Measurements from ENCODE around the gene TEKT5.
"Not testable (repeated sequence)": the region's sequence is repeated elsewhere in the genome, so short reads cannot be mapped to it uniquely, and the experiment has no call there.

Gene TEKT5

DNA sequence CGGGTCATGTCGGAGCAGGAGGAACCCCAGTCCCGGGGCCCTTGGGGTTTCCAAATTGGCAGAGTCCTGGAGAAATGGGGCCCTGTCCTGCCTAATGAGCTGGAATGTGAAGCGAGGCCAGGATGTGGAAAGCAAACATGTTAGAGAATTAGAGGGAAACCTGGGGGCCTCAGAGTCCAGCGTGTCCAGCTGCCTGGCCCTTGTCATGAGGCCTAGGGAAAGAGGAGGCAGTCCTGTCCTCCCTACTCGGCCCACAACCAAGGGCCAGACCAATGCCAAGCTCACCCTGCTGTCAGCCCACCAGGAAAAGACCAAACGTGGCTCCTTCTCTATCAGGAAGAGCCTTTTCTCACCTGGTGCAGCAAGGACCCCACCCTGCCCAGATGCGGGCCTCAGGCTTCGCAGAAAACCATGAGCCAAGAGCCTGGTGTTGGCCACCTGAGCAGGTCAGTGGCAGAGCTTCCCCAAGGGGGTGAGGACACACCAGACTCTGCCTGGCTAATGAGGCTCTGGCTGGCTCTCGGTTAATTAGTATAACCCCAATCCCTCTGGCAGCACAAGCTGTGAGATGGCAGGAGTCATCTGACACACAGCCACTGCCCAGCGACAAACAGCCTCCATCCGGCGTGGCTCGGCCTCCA is 10.1 kb downstream of the TEKT5 start:
- DNase-seq (ENCODE audit: low spot score): no peak

DNA sequence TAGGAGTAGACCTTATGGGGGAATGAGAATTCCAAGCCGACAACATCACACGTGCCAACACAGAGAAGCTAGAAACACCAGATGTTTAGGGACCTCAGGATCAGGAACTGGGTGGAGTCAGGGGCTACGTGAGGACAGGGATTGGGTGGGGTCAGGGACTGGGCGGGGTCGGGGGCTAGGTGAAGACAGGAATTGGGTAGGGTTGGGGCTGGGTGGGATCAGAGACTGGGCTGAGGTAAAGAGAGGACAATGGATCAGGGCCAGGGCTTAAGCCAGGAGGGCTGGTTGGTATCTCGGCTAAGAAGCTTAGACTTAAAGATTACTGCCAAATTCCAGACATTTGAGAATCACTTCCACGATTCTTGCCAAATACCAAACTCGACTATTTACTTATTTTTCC is 11.6 kb downstream of the TEKT5 start:
- DNase-seq (ENCODE audit: low spot score): no peak

DNA sequence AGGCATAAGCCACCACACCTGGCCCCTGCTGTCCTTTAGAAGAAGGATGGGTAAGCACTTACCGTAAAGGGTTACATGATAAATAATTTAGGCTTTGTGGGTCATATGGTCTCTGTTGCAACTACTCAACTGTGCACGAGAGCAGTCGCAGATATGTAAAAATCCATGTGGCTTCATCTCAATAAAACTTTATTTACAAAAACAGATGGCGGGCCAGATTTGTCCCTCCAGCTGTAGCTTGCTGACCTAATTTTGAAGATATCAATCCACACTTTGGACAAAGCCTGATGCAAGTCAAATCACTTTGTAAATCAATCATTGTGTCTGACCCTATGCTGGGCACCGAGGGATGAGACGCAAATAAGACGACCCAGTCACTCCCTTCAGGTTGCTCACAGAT is 12.1 kb downstream of the TEKT5 start:
- no peak for DNase-seq (ENCODE audit: low spot score)

DNA sequence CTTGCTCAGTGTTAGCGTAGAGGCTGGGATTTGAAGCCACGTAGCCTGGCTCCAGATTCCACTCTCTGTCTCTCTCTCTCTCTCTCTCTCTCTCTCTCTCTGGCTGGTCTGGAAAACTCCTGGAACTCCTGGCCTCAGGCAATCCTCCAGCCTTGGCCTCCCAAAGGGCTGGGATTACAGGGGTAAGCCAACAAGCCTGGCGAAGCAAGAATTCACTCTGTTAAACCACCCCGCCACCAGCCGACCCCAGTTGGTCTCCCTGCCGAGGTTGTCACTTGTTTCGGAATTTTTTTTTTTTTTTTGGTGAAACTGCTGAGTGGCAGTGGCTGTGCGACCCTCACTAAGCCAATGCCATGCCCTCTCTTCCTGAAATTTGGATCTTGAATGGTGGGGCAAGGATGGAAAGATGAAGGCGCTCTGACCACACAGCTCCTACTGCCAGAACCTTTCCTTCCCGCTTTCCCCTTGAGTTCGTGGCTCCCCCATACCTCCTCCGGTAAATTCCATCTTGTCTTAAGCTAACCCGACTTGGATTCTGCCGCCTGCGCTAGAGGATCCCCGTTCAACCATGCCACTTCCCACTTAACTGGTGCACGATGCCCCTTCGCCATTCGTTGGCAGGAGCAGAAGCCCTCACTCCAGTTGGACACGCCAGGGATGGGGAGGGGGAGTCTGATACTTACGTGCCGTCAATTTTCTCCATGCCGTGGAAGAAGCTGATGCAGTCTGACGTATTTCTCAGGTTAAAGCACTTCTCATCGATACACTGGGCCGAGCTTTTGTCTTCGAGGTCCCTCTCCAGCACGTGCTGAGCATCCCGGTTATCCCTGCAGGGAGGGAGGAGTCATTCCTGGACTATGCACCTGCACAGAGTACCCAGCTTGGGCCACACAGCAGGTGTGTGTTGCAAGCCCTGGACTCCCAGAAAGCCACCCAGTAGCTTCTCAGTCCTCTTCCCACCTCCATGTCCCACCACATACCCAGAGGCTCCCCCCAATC is 13.1 kb downstream of the TEKT5 start:
- DNase-seq (ENCODE audit: low spot score): no peak

DNA sequence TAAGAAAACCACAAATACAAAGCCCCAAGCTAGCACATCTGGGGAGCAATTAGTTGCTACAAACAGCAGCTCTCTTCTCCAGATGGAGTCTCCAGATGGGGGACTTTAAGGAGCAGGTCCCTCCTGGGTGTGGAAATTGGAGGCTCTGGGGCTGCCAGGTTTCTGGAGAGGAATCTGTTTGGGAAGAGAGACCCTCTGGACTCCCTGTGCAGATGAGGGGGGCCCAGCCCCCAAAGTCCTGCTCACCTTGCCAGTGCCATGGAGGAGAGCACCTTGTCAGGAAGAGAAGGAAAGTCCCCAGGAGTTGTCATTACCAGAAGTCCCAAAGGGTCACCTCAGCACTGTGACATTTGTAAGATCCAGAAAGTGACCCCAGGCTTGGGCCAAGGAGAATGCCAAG is 14.8 kb downstream of the TEKT5 start:
- DNase-seq (ENCODE audit: low spot score): no peak

DNA sequence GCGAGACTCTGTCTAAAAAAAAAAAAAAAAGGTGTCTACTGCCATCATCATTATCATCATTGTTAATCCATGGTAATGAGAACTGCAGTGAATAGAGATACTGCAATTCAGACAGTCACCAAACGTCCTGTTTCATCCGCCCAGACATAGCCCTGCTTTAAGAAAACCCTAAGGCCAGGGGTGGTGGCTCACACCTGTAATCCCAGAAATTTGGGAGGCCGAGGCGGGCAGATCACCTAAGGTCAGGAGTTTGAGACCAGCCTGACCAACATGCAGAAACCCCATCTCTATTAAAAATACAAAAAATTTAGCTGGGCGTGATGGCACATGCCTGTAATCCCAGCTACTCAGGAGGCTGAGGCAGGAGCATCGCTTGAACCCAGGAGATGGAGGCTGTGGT is 15.3 kb downstream of the TEKT5 start:
- DNase-seq (ENCODE audit: low spot score): not testable (repeated sequence)

DNA sequence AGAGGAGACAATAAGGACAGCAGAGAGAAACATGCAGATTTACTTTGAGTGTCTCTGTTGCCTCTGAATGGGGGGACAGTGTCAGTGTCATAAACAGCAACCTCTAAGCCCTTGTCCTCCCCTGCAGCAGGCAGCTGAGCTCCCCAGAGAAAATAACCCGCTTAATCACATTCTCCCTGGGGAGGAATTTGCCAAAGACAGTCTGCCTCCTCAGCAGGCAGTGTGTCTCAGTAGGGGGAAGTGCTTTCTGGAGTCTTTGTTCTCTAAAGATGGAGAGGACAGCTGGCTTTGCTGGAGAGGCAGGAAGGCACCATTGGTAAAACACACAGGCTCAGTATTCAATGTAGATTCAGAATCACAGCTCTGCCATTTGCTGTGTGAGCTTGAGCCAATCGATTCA is 16.1 kb downstream of the TEKT5 start:
- no peak for DNase-seq (ENCODE audit: low spot score)

DNA sequence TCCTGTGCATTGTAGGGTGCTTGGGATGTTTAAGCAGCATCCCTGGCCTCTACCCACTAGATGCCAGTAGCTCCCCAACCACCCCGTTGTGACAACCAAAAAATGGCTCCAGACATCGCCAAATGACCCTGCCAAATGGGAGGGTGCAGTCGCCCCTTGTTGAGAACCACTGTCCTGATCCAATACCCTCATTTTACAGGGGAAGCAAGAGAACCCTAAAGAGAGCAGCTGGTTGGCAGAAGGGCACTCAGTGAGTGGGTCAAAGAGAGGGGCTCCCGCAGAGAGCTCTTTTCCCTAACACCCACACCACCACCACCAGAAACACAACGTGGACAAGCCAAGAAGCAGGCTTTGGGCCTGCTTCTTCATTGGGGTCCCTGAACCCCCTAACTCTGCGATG is 18.4 kb downstream of the TEKT5 start:
- DNase-seq (ENCODE audit: low spot score): no peak

DNA sequence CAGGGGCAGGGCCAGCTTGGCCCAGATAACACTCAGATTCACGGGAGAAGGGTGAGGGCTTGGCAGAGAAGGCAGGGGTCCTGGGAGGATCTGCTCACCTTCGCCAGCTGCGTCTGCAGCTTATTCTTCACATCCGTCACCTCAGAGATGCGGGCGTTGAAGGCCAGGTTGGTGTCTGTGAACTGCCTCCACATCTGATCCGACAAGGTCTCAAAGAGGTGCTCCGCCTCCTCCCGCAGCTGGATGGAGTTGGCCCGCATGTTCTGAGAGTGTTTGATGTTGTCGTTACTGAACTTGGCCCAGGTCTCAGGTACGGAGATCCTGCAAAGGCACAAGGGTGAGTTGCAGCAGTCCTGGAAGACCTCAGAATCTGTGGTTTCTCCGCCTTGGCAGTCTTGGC is 18.9 kb downstream of the TEKT5 start:
- no peak for DNase-seq (ENCODE audit: low spot score)

DNA sequence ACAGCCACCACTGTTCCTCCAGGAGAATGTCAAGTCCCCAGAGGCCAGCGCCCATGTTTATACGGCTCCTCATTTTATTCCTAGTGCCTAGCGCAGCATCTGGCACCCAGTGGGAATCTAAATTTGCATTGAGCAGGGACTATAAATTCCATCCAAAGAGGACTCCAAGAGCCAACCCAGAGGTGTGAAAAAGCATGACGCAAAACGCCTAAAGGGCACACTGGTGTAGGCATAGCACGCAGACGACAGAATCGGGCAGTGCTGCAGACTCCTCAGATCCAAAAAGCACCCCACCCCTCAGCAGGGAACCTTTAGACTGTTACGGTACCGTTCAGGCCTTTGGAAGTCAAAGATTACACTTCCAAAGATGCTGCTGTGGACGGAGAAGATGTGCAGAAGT is 19.5 kb downstream of the TEKT5 start:
- no peak for DNase-seq (ENCODE audit: low spot score)

DNA sequence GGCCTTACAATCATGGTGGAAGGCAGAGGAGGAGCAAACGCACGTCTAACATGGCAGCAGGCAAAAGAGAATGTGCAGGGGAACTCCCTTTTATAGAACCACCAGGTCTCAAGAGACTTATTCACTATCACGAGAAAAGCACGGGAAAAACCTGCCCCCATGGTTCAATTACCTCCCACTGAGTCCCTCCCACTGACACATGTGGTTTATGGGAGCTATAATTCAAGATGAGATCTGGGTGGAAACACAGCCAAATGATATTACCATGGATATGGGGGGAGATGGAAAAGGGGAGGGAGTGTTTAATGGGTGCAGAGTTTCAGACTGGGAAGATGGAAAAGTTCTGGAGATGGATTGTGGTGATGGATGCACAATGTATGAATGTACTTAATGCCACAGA is 23.0 kb downstream of the TEKT5 start:
- DNase-seq (ENCODE audit: low spot score): no peak

DNA sequence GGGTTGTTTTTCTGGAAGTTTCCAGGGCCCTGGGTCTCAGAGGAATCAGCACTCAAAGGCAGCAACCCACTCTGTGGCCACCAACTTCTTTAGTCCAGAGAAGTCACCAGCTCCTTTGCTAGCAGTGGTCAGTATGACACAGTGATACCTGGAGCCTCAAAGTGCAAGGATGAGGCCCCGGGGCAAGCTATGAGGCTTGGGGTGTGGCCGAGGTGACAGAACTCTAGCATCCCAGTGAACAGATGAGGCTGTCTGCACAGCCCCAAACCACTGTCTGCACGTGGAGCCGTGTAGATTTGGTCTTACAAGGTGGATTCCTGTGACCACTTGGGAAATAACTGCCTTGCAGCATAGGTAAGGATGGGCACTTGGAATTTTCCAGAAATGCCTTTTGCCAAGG is 24.9 kb downstream of the TEKT5 start:
- DNase-seq (ENCODE audit: low spot score): no peak

DNA sequence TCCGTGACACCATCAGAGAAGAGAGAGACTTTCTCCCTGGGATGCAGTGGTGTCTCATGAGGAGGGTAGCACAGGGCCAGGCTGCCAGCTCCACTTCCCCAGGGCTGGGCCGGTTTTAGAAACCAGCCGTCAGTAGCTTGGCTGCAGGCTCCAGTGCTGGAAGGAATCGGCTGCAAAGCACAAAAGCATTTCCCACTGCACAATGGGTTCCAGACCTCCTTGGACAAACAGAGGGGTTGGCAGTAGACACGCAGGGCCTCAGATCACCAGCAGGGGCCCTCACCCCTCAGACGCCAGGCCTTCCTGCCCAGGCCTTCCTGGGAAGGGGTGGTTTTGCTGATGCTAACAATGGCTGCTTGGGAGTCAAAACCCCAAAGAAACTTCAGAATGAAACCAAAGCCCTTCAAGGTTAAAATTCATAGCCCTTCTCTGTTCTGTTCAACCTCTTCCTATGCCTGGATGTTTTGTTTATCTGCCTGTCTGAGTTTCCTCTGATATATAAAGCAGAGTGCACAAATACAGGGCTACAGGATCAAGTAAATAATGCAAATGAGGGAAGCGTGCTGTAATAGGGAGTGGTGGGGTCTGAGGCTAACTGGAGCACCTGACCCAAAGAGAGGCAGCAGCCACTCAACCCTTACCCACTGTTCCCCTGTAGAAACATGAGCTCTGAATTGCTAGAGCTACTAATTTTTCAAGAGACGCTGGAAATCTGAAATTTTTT is 26.2 kb downstream of the TEKT5 start:
- no peak for DNase-seq (ENCODE audit: low spot score)

DNA sequence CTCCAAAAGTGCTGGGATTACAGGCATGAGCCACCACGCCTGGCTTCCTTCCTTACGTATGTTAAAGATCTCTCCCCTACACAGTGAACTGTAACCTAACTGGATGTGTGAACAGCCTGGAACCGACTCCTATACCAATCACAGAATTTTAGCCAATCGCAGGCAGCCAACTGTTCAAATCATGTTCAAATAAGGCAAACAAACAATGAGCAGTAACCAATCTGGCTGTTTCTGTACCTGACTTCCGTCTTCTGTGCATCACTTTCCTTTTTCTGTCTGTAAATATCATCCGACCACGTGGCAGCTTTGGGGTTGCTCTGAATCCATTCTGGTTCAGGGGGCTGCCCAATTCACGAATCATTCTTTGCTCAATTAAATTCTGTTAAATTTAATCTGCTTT is 27.5 kb downstream of the TEKT5 start:
- no peak for DNase-seq (ENCODE audit: low spot score)

DNA sequence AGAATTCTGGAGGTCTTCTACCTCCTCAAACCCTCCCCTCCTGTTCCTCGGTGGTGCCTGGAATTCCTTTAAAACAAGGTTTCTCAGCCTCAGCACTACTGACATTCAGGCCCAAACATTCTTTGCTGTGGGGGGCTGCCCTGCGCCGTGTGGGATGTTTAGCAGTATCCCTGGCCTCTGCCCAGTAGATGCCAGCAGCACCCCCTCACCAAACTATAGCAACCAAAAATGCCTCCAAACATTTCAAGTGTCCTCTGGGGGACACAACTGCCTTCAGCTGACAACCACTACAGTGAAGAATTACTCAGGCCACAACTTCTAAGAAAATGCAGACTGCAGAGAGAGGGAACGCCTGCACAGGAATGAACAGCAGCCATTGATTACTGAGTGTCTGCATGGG is 28.4 kb downstream of the TEKT5 start:
- no peak for DNase-seq (ENCODE audit: low spot score)

DNA sequence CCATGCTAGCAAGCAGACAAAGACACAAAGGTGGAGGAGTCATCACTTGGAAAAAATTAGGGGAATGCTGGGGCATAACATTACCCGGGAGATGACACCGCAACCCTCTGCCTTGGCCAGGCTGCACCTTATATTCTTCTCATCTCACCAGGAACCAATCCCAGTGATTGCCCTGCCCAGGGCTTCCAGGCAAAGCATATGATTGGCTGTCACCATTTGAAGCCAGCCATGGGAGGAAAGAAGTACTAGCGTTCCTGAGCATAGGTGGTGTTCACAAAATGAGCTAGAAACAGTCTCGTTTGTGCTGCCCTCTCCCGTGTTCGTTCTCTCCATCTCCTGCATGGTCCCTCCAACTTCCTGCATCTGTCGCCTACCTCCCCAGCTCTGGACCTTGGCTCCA is 29.6 kb downstream of the TEKT5 start:
- no peak for DNase-seq (ENCODE audit: low spot score)

DNA sequence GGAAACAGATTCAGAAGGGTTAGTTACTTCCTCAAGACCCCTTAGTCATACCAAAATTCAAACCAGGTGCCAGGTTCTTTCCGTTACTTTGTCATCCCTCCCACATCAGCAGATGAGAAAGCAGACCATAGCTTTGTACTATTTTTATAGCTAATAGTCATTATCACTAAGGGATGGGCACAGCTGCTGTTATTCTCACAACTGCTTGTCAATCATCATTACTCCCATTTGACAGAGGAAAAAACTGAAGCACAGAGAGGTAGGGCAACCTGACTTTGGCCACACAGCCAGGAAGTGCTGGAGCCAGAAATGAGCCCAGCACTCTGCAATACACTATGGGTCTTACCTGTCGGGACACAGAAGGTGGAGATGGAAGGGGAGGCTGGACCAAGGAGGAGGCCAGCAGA is 30.0 kb downstream of the TEKT5 start:
- no peak for DNase-seq (ENCODE audit: low spot score)

DNA sequence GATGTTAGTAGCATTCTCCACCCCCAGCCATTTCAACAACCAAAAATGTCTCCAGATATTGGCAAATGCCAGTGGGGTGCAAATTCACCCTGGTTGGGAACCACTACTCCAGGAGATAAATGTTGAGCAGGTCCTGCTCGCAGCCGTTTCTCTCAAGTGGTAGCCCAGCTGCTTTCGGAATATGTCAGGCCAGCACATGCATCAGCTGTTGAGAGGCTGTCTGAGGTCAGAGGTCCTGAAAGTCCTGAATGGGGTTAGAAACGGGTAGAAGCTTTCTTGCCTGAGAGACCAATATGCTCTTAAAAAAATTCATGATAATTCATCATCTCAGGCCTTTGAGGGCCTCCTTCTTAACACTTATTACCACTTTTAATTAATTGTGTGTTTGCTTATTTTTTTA is 31.0 kb downstream of the TEKT5 start:
- no peak for DNase-seq (ENCODE audit: low spot score)

DNA sequence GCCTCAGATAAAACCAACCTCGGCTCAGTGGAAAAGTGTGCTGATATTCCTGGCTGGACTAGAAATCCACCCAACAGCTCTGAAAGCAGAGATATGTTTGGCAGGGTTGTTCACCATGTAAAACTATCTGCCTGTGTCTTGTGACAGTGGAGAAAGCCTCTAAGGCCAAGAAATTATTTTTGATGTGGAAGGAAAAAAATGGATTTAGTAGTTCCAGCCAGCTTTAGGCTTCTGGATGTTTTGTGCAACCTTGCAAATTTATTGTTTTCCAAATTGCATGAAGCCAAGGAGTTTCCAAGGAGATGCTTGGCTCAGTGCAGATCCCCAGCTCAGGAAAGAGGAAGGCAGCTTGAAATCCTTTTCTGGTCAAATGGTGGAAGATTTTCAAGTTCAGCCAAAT is 31.6 kb downstream of the TEKT5 start:
- DNase-seq (ENCODE audit: low spot score): no peak

DNA sequence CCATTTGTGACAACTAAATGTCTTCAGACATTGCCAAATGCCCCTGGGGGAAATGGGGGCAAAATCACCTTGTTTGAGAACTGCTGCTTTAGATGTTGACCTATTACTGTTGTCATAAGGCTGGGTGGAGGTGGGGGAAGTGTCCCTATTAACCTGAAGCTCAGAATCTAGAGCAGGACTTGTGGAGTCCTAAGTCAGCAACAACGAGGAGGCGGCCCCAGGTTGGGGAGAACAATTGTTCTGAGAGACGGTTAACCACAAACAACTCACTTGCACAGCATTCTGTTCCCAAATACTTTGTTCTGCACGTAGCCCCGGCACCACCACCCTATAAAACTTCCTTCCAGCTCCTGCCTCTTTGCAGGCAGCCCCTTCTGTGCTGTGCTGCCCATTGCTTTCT is 32.5 kb downstream of the TEKT5 start:
- no peak for DNase-seq (ENCODE audit: low spot score)

DNA sequence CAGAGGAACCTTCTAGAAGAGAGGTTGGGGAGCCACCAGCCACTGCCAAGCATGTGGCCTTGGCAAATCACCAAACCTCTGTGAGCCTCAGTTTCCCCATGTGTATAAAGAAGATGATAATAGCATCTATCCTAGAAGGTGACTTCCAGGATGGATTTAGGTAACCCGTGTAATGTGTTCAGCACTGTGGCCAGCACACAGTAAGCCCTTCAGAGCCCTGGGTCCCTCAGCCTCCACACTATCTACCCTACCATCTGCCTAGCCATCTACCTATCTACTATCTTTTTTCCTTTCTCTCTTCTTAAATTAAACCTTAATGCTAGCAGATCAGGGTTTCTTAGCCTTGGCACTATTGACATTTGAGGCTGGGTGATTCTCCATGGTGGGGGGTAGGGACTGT is 33.0 kb downstream of the TEKT5 start:
- no peak for DNase-seq (ENCODE audit: low spot score)

DNA sequence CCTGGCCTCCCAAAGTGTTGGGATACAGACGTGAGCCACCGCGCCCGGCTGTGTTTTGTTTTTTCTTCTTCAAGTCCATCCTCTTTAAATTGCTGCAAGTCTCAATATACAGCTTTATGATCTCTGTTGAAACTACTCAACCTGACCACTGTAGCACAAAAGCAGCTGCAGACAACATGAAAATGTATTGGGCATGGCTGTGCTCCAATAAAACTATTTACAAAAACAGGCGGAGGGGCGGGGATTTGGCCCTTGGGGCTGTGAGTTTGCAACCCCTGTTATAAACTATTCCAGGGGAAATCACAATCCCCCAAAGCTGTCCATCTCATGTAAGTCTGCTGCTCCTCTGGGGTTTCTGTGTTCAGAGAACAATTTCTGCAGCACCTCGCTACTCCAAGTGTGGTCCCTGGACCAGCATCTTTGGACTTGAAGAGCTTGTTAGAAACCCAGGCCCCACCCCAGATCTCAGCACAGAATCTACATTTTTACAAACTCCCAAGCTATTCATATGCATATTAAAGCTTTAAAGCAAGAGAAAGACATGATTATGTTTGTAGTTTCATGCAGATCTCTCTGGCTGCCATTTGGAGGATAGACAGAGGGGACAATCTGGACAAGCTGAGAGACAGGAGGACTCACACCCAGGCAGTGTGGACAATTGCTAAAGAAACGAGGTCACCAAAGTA is 33.6 kb downstream of the TEKT5 start:
- no peak for DNase-seq (ENCODE audit: low spot score)

Measured in hematopoietic multipotent progenitor cell treated with erythropoietin and hydrocortisone succinate and interleukin-3 and kit ligand, for 17 days (in vitro differentiated cells).